Right forelimb (tissue), 1 donor: ENCODE results near the gene COMTD1.
"Not testable (repeated sequence)": the region's sequence is repeated elsewhere in the genome, so short reads cannot be mapped to it uniquely, and the experiment has no call there.

Experiments used
- DNase-seq: peaks from one replicate; pipeline ENCODE4 v3.0.0-alpha.2; 2018

Gene COMTD1

DNA sequence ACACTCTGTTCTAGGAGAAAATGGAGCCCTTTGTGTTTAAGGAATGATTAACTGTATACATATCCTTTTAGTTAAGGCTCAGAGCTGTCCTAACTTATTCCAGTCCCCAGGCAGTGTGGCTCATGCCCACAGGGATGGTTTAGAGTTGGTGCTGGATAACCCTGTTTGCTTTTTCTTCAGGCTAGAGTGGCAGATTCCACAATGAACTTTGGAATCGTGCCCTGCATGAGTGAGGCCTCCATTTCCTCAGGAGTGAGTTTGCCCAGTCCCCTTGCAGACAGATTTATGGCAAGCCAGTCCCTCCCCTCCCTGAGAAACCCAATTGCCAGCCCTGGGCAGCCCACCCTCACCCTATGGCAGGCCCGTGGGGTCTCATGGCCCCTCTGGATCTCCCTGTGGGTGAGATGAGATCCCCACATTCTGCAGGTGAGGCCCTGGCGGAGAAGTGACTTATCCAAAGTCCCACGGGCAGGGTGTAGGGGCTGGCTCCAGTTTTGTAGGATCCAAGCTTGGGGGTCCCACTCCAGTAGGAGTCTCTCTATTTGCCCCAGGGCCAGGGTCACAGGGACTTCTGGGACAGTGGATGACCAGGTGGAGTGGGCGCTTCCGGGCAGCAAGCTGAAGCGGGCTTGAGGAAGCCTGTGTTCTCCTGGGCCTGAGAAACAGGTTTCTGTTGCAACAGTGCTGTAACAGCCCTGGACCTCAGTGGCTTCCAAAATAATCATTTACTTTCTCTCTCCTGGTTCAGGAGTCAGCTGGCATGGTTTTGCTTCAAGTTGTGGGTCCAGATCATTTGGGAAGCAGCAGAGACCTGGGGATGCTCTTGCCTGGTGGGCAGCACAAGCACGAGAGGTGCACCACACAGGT, 9.0 kb upstream of the COMTD1 start:
- no peak for DNase-seq

DNA sequence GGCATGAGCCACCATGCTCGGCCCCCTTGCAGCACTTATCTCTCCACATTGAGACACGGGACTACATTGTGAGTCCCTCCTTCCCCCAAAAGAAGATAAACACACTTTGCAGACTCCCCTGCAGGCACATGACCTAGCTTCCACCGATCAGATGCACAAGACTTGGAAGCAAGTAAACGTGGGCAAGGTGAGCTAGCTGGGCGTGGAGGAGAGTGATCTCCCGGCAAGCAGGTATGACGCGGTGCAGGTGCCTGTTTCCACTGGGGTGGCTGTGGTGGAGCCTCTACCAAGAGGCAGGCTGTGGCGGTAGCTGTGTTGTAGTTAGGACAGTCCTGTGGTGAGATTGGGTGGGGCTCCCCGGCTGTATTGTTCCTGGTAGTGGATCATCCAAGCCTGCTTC, 7.7 kb upstream of the COMTD1 start:
- no peak for DNase-seq

- DNase-seq, result no peak
Measured at GRCh38 chr10:75240329-75241076, 4.7 kb upstream of the COMTD1 start.

DNA sequence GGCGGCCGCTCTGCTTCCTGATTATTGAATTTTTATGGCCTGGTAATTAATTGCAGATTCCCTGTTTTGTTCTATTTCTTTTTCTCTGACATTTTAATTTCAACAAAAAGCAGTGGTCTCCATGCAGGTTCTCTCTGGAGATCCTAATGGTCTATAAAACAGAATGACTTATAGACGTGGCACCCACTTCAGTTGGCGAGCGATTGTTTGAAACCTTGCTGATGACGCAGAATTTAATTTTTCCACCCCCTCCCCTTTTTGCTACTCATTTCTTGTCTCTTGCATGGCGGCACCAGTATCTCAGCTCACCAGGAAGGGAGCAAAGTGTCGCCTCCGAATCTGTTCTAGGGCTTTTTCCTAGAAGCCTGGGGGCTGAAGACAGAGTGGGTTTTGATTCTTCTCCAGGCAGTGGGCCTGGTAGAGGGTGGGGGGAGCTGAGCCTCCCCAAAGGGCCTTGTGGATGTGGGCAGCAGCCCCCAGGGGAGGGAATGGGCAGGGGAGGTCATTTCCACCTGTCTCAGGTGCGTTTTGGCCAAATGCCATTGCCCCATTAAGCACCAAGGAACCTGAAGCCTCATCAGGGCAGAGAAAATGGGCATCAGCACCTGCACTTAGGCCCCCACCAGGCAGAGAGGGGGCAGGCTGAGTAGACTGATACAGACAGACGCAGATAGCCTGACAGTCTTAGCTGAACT, 3.5 kb upstream of the COMTD1 start:
- DNase-seq, result no peak

DNA sequence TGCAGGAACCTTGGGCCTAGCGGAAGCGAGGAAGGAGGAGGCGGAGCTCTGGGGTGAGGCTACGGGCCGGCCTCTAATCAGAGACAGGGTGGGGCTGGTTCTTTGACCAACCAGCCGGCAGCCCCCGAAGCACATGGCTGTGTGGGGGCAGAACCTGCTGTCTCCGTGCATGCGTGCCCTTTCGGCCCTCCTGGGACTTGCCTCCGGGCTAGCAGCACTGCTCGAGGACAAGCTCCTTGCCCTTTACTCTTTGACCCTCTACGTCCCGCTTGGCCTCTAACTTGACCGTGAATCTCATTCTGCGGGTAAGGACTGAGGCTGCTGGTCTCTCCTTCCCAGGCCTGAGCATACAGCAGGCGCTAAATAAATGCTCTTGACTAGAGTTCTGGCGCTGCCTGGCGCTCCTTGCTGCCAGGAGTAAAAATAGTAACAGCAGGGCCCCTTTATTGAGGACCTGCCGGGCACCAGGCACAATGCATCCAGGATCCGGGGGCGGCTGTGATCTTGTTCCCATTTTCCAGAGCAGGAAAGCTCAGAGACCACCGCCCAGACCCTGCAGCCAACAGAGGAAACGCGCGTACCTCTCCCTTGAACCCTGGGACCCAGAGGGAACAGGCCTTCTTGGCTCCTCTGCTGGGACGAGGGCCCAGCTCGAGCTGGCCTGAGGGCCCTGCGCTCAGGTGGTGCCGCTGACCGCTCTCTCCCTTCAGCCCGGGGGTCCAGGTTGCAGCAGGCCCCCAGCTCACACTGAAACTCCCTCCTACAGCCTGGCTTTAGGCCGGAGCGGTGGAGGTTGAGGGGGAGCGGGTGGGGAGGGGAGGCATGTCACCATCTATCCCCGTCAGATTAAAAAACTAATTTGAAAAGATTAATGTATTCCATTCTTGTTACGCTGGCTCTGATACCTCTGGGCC, 2.7 kb upstream of the COMTD1 start:
- no peak for DNase-seq

GRCh38 chr10:75236178-75236825, 545 bp upstream of the COMTD1 start:
- no peak for DNase-seq

DNA sequence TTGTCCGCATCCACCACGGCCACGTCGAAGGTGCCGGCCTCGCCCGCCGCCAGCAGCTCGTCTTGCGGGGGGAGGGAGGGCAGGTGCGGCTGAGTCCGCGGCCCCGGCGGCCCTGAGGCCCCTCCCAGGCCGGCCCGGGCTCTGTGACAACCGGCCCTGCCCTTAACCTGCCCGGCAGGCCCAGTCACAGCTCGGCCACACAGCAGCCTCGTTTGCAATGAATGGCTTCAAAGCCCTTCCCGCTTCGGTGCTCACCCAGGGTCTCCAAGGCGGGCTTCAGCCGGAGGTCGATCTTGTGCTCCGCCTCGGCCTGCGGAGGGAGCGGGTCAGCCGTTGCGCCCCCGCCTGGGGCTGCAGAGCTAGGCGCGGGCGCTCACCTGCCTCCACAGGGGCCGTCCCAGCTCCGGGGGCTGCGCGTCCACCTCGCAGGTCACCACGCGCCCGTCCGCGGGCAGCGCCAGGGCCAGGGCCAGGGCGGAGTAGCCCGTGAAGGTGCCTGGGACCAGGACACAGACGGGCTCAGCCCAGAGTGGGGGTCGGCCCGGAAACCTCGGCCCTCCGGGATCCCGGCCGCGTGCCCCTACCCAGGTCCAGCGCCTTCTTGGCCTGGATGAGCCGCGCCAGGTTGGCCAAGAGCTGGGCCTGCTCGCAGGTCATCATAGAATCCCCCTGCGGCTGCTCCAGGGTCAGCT, 928 bp downstream of the COMTD1 start:
- no peak for DNase-seq

DNA sequence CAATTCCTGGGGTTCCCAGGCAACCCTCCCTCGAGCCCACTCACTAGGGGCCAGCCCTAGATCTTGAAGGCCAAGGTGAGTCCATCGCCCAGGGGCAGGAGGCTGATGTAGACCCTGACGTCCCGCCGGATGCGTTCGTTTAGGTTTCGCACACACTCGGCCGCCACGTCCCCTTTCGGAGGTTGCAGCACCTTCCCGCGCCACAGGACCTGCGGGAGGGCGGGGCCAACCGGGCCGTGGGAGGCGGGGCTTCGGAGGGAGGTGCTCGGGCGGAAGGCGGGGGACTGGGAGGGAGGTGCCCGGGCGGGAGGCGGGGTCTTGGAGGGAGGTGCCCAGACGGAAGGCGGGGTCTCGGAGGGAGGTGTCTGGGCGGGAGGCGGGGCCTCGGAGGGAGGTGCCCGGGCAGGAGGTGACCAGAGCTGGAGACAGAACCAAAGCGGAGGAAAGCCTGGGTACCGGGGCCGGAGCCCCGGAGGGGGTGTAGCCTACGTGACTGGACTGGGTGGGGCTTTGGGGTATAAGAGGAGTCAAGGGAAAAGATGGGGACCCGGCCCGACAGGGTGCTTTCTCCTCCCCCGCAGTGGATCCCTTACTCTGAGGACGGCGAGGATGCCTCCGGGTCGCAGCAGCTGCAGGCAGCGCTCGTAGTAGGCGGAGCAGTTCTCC, 1.6 kb downstream of the COMTD1 start:
- DNase-seq, result peak; percentile 84

- no peak for DNase-seq
Measured at GRCh38 chr10:75233444-75234016, 2.2 kb downstream of the COMTD1 start.

DNA sequence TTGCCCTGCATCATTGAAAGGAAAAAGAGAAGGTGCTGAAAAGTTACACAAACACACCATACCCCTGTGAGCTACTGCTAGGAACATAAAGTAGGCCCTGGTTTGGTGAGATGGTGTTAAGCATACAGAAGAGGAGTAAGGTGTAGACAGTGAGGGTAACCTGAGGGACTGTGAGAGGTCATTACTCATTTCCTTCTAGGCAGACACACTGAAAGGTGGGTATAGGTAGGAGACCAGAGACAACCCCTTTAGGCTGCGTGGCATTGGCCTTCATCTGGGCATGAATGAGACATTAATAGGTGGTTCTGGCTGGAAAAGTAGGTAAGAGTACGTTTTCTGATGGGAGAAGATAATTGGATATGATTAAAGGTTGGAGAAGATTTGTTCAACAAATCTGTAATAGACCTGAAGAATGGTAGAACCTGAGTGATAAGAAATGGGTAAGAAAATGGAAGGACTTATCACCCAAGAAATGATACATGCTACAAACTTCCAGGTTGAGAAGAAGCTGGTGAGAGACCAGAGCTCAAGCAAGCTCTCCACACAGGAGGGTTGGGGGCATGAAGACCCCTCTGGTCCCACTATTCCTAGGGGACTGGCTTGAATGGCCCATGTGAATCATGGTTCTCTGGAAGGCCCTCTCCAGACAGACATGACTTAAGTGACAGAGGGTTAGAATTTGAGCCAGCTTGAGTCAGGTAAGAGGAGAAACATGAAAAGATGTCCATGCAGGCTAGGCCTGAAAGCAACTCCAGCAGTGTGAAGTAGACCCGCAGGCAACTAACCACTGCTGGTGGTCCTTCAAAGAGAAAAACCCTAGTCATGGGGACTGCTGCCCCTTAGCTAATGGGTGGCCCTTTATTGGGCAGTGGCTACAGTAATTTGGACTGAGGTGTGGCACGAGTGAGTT, 3.8 kb downstream of the COMTD1 start:
- DNase-seq, result no peak

- peak; percentile 88 for DNase-seq
Measured at GRCh38 chr10:75230600-75231038, 5.1 kb downstream of the COMTD1 start.

DNA sequence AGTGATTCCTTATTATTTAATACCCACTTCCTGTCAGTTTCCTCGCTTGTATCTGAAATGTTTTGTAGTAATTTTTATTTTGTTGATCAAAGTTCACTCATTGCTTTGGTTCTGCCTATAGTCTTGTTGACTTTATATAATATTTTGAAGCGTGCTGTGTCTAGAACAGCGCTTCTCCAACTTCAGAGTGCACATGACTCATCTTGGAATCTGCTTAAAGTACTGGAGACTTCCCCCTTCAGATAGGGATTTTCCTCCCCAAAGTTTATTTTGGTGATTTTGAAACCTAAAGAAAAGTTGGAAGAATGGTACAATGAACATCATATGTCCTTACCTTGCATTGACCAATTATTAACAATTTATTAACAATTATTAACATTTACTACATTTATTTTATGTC, 5.8 kb downstream of the COMTD1 start:
- no peak for DNase-seq

DNA sequence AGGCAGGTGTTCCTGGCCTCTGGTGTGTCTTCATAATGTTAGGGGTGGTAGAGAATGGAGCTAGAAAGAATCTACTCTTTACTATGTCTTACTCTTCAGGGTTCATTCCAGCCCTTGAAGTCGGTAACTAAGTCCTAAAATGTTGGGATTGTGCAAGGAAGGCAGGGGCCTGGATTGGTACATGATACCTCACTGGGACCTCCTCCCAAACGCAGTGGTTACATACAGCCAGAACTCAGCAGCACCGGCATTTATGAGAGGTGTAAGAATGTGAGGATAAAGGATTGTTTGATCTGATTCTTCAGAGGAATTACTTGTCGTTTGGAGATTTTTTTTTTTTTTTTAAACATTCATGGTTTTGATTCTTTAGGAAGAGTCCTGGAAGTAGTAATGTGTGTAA, 6.9 kb downstream of the COMTD1 start:
- no peak for DNase-seq

DNA sequence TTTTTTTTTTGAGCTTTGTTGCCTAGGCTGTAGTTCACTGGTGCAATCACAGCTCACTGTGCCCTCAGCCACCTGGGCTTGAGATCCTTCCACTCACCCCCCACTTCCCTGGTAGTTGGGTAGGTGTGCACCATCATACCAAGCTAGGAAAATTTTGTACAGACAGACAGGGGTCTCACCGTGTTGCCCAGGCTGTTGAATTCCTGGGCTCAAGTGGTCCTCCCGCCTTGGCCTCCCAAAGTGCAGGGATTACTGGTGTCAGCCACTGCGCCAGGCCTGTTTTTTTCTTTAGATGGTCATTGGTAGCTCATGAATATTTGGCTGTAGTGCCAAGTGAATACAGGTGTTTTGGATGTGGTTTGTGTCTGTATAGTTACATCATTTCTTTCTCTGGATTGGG, 7.5 kb downstream of the COMTD1 start:
- no peak for DNase-seq

GRCh38 chr10:75226656-75227055, 9.1 kb downstream of the COMTD1 start:
- DNase-seq, result no peak

DNA sequence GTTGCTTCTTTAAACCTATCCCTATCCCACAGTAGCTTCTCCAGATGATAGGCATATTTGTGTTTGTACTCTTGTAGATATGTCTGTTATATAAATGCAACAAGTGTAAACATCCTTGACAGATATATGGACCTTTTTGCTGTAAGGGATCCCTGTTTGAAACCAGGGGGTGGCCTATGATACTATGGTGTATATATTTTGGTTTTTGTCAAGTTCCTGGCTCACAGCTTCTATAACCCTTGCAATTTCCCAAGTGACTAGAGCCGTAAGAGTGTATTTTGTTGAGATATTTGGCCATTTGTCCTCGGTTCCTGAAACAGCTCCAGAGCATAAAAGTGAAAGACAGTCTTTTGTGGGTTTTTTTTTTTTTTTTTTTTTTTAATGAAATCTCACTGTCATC, 9.7 kb downstream of the COMTD1 start:
- DNase-seq, result no peak

DNA sequence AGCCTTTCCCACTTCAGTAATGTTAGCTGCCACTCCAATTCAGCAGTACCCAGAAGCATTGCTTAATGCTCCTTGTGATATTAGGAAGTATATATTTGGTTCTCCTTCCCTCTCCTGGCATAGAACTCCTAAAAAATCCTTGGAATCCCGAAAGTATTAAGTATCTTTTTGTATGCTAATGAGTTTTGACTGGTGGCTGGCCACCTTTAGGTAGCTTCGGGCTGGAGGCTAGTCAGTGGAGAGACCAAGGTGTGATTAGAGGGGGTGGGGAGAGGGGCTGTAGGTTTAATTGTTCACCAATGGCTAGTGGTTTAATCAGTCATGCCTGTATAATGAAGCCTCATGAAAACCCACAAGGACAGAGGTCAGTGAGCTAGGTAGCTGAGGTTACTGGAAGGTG, 12.2 kb downstream of the COMTD1 start:
- DNase-seq, result no peak

GRCh38 chr10:75221492-75221891, 14.3 kb downstream of the COMTD1 start:
- DNase-seq, result not testable (repeated sequence)

DNA sequence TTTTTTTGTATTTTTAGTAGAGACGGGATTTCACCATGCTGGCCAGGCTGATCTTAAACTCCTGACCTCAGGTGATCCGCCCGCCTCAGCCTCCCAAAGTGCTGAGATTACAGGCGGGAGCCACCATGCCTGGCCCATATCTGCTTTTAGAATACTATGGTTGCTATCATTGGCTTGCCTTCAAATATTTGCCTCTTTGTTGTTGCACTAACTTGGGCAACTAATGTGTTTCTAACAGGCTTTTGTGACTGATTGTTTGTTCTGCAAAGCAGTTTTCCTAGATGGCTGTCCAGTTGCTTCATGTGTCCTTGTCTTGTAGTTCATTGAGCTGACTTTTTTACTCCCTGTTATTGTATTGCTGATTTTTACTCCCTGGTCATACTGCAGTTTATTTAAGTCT, 15.5 kb downstream of the COMTD1 start:
- no peak for DNase-seq
